Activated CD4-positive, alpha-beta memory T cell treated with anti-CD3 and anti-CD28 coated beads for 36 hours (primary cell): ENCODE results near the gene BAX. TPM values are rescaled to one million over a fixed set of nuclear protein-coding genes. Genes with fewer than 3 reads are reported as not detected.
A peak's percentile ranks its signal among the peaks of the same experiment; 100 is the strongest.
"Not testable (repeated sequence)": the region's sequence is repeated elsewhere in the genome, so short reads cannot be mapped to it uniquely, and the experiment has no call there.

ENCODE experiments used
- CTCF ChIA-PET: fragments of 350-600 bp; sonication (Branson Sonifier 250); formaldehyde crosslinking; loops from one replicate; lab custom pipeline; 2021; ENCODE audit warnings: antibody characterized with exemption, inconsistent platforms; lab: Charles Lee
- POLR2A ChIA-PET: fragments of 350-600 bp; sonication (Branson Sonifier 250); formaldehyde crosslinking; loops from one replicate; lab custom pipeline; 2021; ENCODE audit warnings: antibody characterized with exemption; lab: Charles Lee
- DNase-seq: peaks from one replicate; pipeline ENCODE4 v3.0.0-alpha.2; 2020
- H3K27ac Mint-ChIP-seq: one replicate; pipeline ENCODE4 v1.8.0; 2021; ENCODE audit warnings: mixed read lengths
- H3K27me3 Mint-ChIP-seq: one replicate; pipeline ENCODE4 v1.8.0; 2021; ENCODE audit warnings: mixed read lengths
- H3K36me3 Mint-ChIP-seq: one replicate; pipeline ENCODE4 v1.8.0; 2021; ENCODE audit warnings: mixed read lengths
- H3K4me1 Mint-ChIP-seq: one replicate; pipeline ENCODE4 v1.8.0; 2021; ENCODE audit warnings: low read depth, mixed read lengths
- H3K4me3 Mint-ChIP-seq: one replicate; pipeline ENCODE4 v1.8.0; 2021; ENCODE audit warnings: mild to moderate bottlenecking, mixed read lengths
- H3K9me3 Mint-ChIP-seq: one replicate; pipeline ENCODE4 v1.8.0; 2021; ENCODE audit warnings: mixed read lengths
- intact Hi-C: fragments of 100-400 bp; cut with micrococcal nuclease; formaldehyde crosslinking; loops from one replicate; pipeline ENCODE4 v1.15.1; 2023
- total RNA-seq, 2 experiments: library from RNA; stranded (reverse); gene quantifications; one replicate each; pipeline ENCODE4 v1.2.3, GENCODE V29; 2021

Gene BAX
- total RNA-seq, 2 experiments from 2014 or later = 173 to 181 TPM

- CTCF ChIA-PET = interaction anchor here (0.7 to 1.5 kb wide), 2 partner anchors 74 to 124 kb away, joined by 3 to 5 read pairs; partner anchors contain the start of genes GYS1 and RUVBL2
- H3K27ac Mint-ChIP-seq, H3K4me3 Mint-ChIP-seq, intact Hi-C loops, H3K9me3 Mint-ChIP-seq, POLR2A ChIA-PET, H3K27me3 Mint-ChIP-seq, H3K4me1 Mint-ChIP-seq, DNase-seq: not testable (repeated sequence)
- peaks cover 34% of the 10 kb centered on the region for H3K36me3 Mint-ChIP-seq
These were observed 35.4 kb upstream of the BAX start for GRCh38 chr19:48919271-48919670.

DNA sequence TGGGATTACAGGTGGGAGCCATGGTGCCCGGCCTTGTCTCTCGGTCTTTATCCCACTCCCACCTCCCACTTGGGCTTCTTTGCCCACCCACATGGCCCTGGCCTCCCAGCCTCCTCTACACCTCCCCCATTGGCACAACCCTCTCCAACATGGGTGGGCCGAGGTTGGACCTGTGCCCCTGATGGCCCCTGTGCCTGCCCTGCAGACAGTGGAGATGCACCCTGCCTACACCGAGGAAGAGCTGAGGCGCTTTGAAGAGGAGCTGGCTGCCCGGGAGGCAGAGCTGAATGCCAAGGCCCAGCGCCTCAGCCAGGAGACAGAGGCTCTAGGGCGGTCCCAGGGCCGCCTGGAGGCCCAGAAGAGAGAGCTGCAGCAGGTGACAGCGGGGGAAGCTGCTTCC is 33.7 kb upstream of the BAX start:
- DNase-seq = no peak
- no peak overlapping the region for H3K27ac Mint-ChIP-seq
- H3K4me1 Mint-ChIP-seq = no peaks in the 10 kb centered on the region
- H3K4me3 Mint-ChIP-seq = no peak overlapping the region
- ChIA-PET CTCF (interaction anchor here (0.6 kb wide), 1 partner anchor 74 kb away, joined by 4 read pairs; no protein-coding TSS in a partner anchor), POLR2A (interaction anchor here (0.7 kb wide), 1 partner anchor 49 kb away, joined by 3 read pairs; the partner anchor contains the start of gene PPP1R15A)
- no peaks in the 10 kb centered on the region for H3K9me3 Mint-ChIP-seq
- H3K36me3 Mint-ChIP-seq = peaks cover 28% of the 10 kb centered on the region
- no peaks in the 10 kb centered on the region for H3K27me3 Mint-ChIP-seq
- intact Hi-C loops = no loop called here

DNA sequence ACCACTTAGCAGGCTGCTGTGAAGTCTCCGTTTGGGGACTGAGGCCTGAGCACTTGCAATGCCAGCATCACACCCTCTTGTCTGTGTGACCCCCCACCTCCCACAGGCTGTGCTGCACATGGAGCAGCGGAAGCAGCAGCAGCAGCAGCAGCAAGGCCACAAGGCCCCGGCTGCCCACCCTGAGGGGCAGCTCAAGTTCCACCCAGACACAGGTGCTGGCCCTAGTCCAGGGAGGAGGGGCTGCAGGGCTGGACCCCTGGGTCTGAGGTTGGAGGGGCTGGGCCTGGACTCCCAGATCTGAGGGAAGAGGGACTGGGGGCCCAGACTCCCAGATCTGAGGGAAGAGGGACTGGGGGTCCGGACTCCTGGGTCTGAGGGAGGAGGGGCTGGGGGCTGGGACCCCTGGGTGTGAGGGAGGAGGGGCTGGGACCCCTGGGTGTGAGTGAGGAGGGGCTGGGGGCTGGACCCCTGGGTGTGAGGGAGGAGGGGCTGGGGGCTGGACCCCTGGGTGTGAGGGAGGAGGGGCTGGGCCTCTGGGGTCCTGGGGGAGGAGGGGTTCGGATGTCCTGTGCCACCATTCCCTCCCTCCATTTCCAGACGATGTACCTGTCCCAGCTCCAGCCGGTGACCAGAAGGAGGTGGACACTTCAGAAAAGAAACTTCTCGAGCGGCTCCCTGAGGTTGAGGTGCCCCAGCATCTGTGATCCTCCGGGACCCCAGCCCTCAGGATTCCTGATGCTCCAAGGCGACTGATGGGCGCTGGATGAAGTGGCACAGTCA is 32.8 kb upstream of the BAX start:
- CTCF ChIA-PET = no interaction called here
- no peaks in the 10 kb centered on the region for H3K27me3 Mint-ChIP-seq
- H3K27ac Mint-ChIP-seq = no peak overlapping the region
- intact Hi-C loops = no loop called here
- peaks cover 27% of the 10 kb centered on the region for H3K36me3 Mint-ChIP-seq
- POLR2A ChIA-PET = interaction anchor here (0.7 kb wide), 1 partner anchor 50 kb away, joined by 3 read pairs; the partner anchor contains the start of gene PPP1R15A
- peaks cover 2% of the 10 kb centered on the region for H3K4me1 Mint-ChIP-seq
- H3K9me3 Mint-ChIP-seq = no peaks in the 10 kb centered on the region
- DNase-seq = no peak
- no peak overlapping the region for H3K4me3 Mint-ChIP-seq

- intact Hi-C loops = no loop called here
- ChIA-PET CTCF (interaction anchor here (0.6 to 1.5 kb wide), 2 partner anchors 9 to 80 kb away, joined by 3 to 5 read pairs; no protein-coding TSS in a partner anchor), POLR2A (no interaction called here)
- Mint-ChIP-seq H3K36me3 (peaks cover 26% of the 10 kb centered on the region), H3K27ac (no peak overlapping the region), H3K4me3 (no peak overlapping the region), H3K27me3 (no peaks in the 10 kb centered on the region), H3K9me3 (no peaks in the 10 kb centered on the region), H3K4me1 (peaks cover 4% of the 10 kb centered on the region)
- DNase-seq = no peak
These were observed 31.9 kb upstream of the BAX start for GRCh38 chr19:48922548-48923490.

GRCh38 chr19:48925240-48925843 is 29.3 kb upstream of the BAX start:
- intact Hi-C loops = no loop called here
- ChIA-PET POLR2A (interaction anchor here (1.5 kb wide), 2 partner anchors 24 to 50 kb away, joined by 4 read pairs; no protein-coding TSS in a partner anchor), CTCF (interaction anchor here (1.3 kb wide), 1 partner anchor 45 kb away, joined by 5 read pairs; no protein-coding TSS in a partner anchor)
- H3K27ac Mint-ChIP-seq = no peak overlapping the region
- H3K4me1 Mint-ChIP-seq = peaks cover 4% of the 10 kb centered on the region
- no peaks in the 10 kb centered on the region for H3K9me3 Mint-ChIP-seq
- H3K36me3 Mint-ChIP-seq = peaks cover 15% of the 10 kb centered on the region
- no peaks in the 10 kb centered on the region for H3K27me3 Mint-ChIP-seq
- no peak overlapping the region for H3K4me3 Mint-ChIP-seq
- DNase-seq = no peak

GRCh38 chr19:48925890-48926289 is 28.8 kb upstream of the BAX start:
- POLR2A ChIA-PET = interaction anchor here (1.5 kb wide), 1 partner anchor 51 kb away, joined by 4 read pairs; no protein-coding TSS in a partner anchor
- intact Hi-C loops, H3K4me3 Mint-ChIP-seq, CTCF ChIA-PET, H3K4me1 Mint-ChIP-seq, H3K27ac Mint-ChIP-seq, DNase-seq, H3K27me3 Mint-ChIP-seq, H3K9me3 Mint-ChIP-seq: not testable (repeated sequence)
- H3K36me3 Mint-ChIP-seq = peaks cover 13% of the 10 kb centered on the region

GRCh38 chr19:48926909-48927308 is 27.8 kb upstream of the BAX start:
- H3K27me3 Mint-ChIP-seq = no peaks in the 10 kb centered on the region
- ChIA-PET CTCF (no interaction called here), POLR2A (interaction anchor here (1.5 kb wide), 1 partner anchor 52 kb away, joined by 4 read pairs; no protein-coding TSS in a partner anchor)
- intact Hi-C loops = no loop called here
- peaks cover 5% of the 10 kb centered on the region for H3K36me3 Mint-ChIP-seq
- H3K9me3 Mint-ChIP-seq = no peaks in the 10 kb centered on the region
- peaks cover 4% of the 10 kb centered on the region for H3K4me1 Mint-ChIP-seq
- no peak overlapping the region for H3K4me3 Mint-ChIP-seq
- peak overlapping the region; percentile 49 for H3K27ac Mint-ChIP-seq
- DNase-seq = peak; percentile 54

DNA sequence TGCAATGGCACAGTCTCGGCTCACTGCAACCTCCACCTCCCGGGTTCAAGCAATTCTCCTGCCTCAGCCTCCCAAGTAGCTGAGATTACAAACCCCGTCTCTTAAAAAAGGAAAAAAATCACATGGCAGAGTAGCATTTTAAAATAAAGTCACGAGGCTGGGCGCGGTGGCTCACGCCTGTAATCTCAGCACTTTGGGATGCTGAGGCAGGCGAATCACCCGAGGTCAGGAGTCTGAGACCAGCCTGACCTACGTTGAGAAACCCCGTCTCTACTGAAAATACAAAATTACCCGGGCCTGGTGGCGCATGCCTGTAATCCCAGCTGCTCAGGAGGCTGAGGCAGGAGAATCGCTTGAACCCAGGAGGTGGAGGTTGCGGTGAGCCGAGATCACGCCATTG is 27.0 kb upstream of the BAX start:
- H3K4me3 Mint-ChIP-seq, H3K36me3 Mint-ChIP-seq, POLR2A ChIA-PET, intact Hi-C loops, H3K9me3 Mint-ChIP-seq, CTCF ChIA-PET, H3K4me1 Mint-ChIP-seq, H3K27me3 Mint-ChIP-seq, DNase-seq, H3K27ac Mint-ChIP-seq: not testable (repeated sequence)

GRCh38 chr19:48928164-48929025 is 26.3 kb upstream of the BAX start:
- ChIA-PET POLR2A (interaction anchor here (1.0 kb wide), 1 partner anchor 8 kb away, joined by 3 read pairs; no protein-coding TSS in a partner anchor), CTCF (no interaction called here)
- intact Hi-C loops = no loop called here
- no peak for DNase-seq
- Mint-ChIP-seq H3K36me3 (no peaks in the 10 kb centered on the region), H3K4me3 (no peak overlapping the region), H3K4me1 (peaks cover 6% of the 10 kb centered on the region), H3K27me3 (no peaks in the 10 kb centered on the region), H3K27ac (no peak overlapping the region), H3K9me3 (no peaks in the 10 kb centered on the region)

- Mint-ChIP-seq H3K4me1 (peaks cover 10% of the 10 kb centered on the region), H3K9me3 (no peaks in the 10 kb centered on the region), H3K27me3 (no peaks in the 10 kb centered on the region), H3K4me3 (peak within 1 kb of the TSS; percentile 78), H3K36me3 (no peaks in the 10 kb centered on the region), H3K27ac (peak within 1 kb of the TSS; percentile 69)
- CTCF ChIA-PET = interaction anchor here (1.0 to 2.1 kb wide), 3 partner anchors 37 to 146 kb away, joined by 3 to 11 read pairs (median 3); no protein-coding TSS in a partner anchor
- intact Hi-C loops = loop anchor here (1.0 to 2.0 kb wide), 2 partner anchors 33 to 37 kb away; partner anchors contain the start of gene NUCB1
- POLR2A ChIA-PET = interaction anchor here (1.0 to 1.1 kb wide), 2 partner anchors 31 to 60 kb away, joined by 3 read pairs; partner anchors contain the start of genes GYS1 and RUVBL2
- peak; percentile 89 for DNase-seq
These were observed 21.2 kb upstream of the BAX start, which contains the start of gene DHDH for GRCh38 chr19:48933382-48933932. TSS of gene DHDH (plus strand) at chr19:48933699. CDS start at chr19:48933722, 23 bp downstream.
